GM12865 (cell line): ENCODE measurements around the gene CADM1.

Source experiments
- DNase-seq: peaks from one replicate; pipeline ENCODE4 v3.0.0; 2010; ENCODE audit warnings: low read depth
- H3K4me3 ChIP-seq: 2 replicates; pipeline ENCODE4 v1.5.1; 2011; ENCODE audit warnings: mild to moderate bottlenecking, low read depth, low read length, control low read depth
- CTCF ChIP-seq: IDR thresholded peaks from 2 replicates; pipeline ENCODE4 v1.5.1; 2011; ENCODE audit warnings: low read length, control low read depth, low read depth, inconsistent platforms; ENCODE audit not compliant: insufficient read depth; ENCODE audit errors: missing control alignments

CADM1 gene

GRCh38 chr11:115515647-115516395, 11.6 kb upstream of the CADM1 start:
- TF ChIP-seq CTCF: no peak
- no peak overlapping the region for H3K4me3 ChIP-seq
- no peak for DNase-seq

GRCh38 chr11:115506954-115507675, 2.9 kb upstream of the CADM1 start:
- H3K4me3 ChIP-seq: no peak overlapping the region
- DNase-seq: no peak
- no peak for TF ChIP-seq CTCF

- no peak for DNase-seq
- no peak overlapping the region for H3K4me3 ChIP-seq
- TF ChIP-seq CTCF: no peak
Observed at GRCh38 chr11:115505175-115505574, 960 bp upstream of the CADM1 start.

GRCh38 chr11:115503886-115504275, 334 bp downstream of the CADM1 start:
- no peak for DNase-seq
- TF ChIP-seq CTCF: no peak
- no peak overlapping the region for H3K4me3 ChIP-seq

GRCh38 chr11:115503083-115503885, 931 bp downstream of the CADM1 start:
- H3K4me3 ChIP-seq: peak overlapping the region; percentile 14
- peak; percentile 50 for DNase-seq
- TF ChIP-seq CTCF: no peak

- TF ChIP-seq CTCF: no peak
- peak overlapping the region; percentile 20; the same call in 1 of the 2 replicates for H3K4me3 ChIP-seq
- no peak for DNase-seq
Observed at GRCh38 chr11:115502636-115503082, 1.6 kb downstream of the CADM1 start.
